Measurements from ENCODE around the gene LDLRAP1.

Gene LDLRAP1

GRCh38 chr1:25612421-25612820, 69.0 kb downstream of the LDLRAP1 start:
- no peak overlapping the region for H3K4me3 ChIP-seq (replicated peaks; ENCODE audit: low read depth, low read length)
- H3K27me3 ChIP-seq (replicated peaks; ENCODE audit: control insufficient read depth, insufficient read depth, low read length), result peaks cover 1% of the 10 kb centered on the region
- no peaks in the 10 kb centered on the region for H3K36me3 ChIP-seq (ENCODE audit: control insufficient read depth, insufficient read depth, low read length)
- no peak for DNase-seq (ENCODE audit: extremely low read depth, insufficient read length)
- TF ChIP-seq, protein P1, sequence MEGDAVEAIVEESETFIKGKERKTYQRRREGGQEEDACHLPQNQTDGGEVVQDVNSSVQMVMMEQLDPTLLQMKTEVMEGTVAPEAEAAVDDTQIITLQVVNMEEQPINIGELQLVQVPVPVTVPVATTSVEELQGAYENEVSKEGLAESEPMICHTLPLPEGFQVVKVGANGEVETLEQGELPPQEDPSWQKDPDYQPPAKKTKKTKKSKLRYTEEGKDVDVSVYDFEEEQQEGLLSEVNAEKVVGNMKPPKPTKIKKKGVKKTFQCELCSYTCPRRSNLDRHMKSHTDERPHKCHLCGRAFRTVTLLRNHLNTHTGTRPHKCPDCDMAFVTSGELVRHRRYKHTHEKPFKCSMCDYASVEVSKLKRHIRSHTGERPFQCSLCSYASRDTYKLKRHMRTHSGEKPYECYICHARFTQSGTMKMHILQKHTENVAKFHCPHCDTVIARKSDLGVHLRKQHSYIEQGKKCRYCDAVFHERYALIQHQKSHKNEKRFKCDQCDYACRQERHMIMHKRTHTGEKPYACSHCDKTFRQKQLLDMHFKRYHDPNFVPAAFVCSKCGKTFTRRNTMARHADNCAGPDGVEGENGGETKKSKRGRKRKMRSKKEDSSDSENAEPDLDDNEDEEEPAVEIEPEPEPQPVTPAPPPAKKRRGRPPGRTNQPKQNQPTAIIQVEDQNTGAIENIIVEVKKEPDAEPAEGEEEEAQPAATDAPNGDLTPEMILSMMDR (IDR thresholded peaks at IDR 0.05; ENCODE audit: insufficient read depth, low read length, poor library complexity, severe bottlenecking), result no peak

DNA sequence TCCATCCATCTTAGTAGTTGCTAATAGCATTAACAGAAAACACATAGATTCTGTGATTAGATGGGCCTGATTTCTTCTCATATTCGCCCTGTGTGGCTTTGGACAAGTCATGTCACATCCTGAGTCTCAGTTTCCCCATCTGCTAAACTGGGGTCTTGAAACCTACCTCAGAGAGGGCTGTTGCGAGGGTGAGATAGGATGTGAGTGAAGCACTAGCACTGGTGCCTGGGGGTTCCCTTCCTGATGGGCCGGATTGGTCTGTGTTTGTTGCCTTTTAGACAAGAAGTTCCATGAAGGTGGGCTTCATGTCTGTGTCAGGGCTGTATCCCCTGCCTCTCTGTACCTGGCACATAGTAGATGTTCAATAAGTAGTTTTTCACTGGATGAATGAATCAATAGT, 69.7 kb downstream of the LDLRAP1 start:
- TF ChIP-seq, protein P1 (IDR thresholded peaks at IDR 0.05; ENCODE audit: insufficient read depth, low read length, poor library complexity, severe bottlenecking), result no peak
- no peak for DNase-seq (ENCODE audit: extremely low read depth, insufficient read length)
- H3K36me3 ChIP-seq (ENCODE audit: control insufficient read depth, insufficient read depth, low read length), result no peaks in the 10 kb centered on the region
- no peak overlapping the region for H3K4me3 ChIP-seq (replicated peaks; ENCODE audit: low read depth, low read length)
- H3K27me3 ChIP-seq (replicated peaks; ENCODE audit: control insufficient read depth, insufficient read depth, low read length), result peaks cover 1% of the 10 kb centered on the region

DNA sequence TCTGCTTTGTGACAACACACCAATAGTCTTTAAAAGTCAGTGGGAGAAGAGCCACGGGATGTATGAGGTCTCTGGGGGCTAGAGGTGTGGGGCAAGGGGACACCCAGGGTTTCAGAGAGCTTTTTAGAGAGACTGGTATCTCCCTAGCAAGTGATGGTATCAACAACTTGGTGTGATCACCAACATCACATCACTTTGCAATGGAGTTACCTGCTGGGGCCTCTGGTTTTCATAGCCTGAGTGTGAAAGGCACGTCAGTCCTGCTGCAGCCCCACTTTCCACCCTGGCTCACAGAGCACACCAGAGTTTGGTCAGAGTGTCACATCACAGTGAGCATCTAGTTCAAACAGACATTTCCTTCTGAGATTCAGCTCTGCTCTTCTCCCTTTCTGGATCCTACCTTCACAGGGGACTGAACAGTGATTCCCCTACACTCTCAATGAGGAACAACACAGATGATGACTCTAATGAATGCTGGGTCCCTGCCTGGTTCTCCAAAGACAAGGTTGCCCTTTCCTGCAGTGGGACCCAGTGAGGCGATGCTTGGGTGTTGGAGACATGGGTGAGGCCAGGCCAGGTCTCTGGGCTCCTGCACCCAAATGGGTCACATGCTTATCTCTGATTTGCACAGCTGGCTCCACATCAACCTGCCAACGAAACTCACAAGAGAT, 71.2 kb downstream of the LDLRAP1 start:
- TF ChIP-seq, protein P1 (IDR thresholded peaks at IDR 0.05; ENCODE audit: insufficient read depth, low read length, poor library complexity, severe bottlenecking), result no peak
- H3K27me3 ChIP-seq (replicated peaks; ENCODE audit: control insufficient read depth, insufficient read depth, low read length), result no peaks in the 10 kb centered on the region; the same call in none of the 2 replicates
- DNase-seq (ENCODE audit: extremely low read depth, insufficient read length), result no peak
- no peak overlapping the region for H3K4me3 ChIP-seq (replicated peaks; ENCODE audit: low read depth, low read length)
- H3K36me3 ChIP-seq (ENCODE audit: control insufficient read depth, insufficient read depth, low read length), result no peaks in the 10 kb centered on the region

GRCh38 chr1:25615172-25615541, 71.8 kb downstream of the LDLRAP1 start:
- Histone ChIP-seq H3K4me3 (replicated peaks; ENCODE audit: low read depth, low read length) (no peak overlapping the region), H3K27me3 (replicated peaks; ENCODE audit: control insufficient read depth, insufficient read depth, low read length) (no peaks in the 10 kb centered on the region; the same call in none of the 2 replicates), H3K36me3 (ENCODE audit: control insufficient read depth, insufficient read depth, low read length) (no peaks in the 10 kb centered on the region)
- DNase-seq (ENCODE audit: extremely low read depth, insufficient read length), result no peak
- TF ChIP-seq, protein P1 (IDR thresholded peaks at IDR 0.05; ENCODE audit: insufficient read depth, low read length, poor library complexity, severe bottlenecking), result no peak

GRCh38 chr1:25615563-25616094, 72.2 kb downstream of the LDLRAP1 start:
- H3K4me3 ChIP-seq (replicated peaks; ENCODE audit: low read depth, low read length), result peak overlapping the region; percentile 49; the same call in 1 of the 2 replicates
- H3K27me3 ChIP-seq (replicated peaks; ENCODE audit: control insufficient read depth, insufficient read depth, low read length), result no peaks in the 10 kb centered on the region; the same call in none of the 2 replicates
- H3K36me3 ChIP-seq (ENCODE audit: control insufficient read depth, insufficient read depth, low read length), result no peaks in the 10 kb centered on the region
- TF ChIP-seq, protein P1 (IDR thresholded peaks at IDR 0.05; ENCODE audit: insufficient read depth, low read length, poor library complexity, severe bottlenecking), result no peak
- DNase-seq (ENCODE audit: extremely low read depth, insufficient read length), result no peak
